ENCODE measurements around the gene HOXB6. TPM values are rescaled to one million over a fixed set of nuclear protein-coding genes. Genes with fewer than 3 reads are reported as not detected.

Gene HOXB6
- total and polyA plus RNA-seq, 12 donors: 1.7 to 23.1 (median 11.8) TPM

DNA sequence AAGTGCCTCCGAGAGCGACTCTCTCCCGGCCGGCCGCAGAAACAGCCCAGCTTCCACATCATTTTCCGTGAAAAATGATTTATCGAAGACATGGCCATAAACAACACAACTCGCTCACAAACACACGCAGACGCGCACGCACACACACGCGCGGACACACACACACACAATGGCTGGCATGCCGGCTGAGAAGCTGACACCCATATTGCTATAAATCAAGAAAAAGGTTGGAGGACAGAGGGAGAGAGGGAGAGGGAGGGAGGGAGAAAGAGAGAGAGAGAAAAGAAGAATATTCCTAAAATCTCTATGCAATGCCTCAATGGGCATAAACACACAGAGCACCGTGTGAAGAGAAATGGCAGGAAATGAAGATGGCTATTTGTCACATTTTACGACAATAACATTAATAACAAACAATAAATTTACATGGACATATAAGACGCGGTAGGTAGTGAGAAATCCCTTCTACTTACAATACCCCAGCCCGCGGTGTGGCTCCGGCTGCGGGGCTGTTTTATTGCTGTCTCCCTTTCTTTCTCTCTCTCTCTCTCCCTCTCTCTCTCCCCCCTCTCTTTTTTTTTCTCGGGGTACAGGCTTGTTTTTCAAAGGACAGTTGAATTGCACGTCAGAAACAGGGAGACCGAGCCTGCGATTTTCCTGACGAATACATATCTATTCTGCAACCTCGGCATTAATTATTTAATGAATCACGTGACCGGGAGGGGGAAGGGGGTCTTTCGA, 36.1 kb downstream of the HOXB6 start:
- no peak for DNase-seq
- H3K4me1 ChIP-seq (replicated peaks in 1 of 2): peaks cover 0 to 20% of the 10 kb centered on the region in 2 donors
- TF ChIP-seq, protein P1, sequence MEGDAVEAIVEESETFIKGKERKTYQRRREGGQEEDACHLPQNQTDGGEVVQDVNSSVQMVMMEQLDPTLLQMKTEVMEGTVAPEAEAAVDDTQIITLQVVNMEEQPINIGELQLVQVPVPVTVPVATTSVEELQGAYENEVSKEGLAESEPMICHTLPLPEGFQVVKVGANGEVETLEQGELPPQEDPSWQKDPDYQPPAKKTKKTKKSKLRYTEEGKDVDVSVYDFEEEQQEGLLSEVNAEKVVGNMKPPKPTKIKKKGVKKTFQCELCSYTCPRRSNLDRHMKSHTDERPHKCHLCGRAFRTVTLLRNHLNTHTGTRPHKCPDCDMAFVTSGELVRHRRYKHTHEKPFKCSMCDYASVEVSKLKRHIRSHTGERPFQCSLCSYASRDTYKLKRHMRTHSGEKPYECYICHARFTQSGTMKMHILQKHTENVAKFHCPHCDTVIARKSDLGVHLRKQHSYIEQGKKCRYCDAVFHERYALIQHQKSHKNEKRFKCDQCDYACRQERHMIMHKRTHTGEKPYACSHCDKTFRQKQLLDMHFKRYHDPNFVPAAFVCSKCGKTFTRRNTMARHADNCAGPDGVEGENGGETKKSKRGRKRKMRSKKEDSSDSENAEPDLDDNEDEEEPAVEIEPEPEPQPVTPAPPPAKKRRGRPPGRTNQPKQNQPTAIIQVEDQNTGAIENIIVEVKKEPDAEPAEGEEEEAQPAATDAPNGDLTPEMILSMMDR (IDR thresholded peaks at IDR 0.05): no peak
- no peak for TF ChIP-seq POLR2A (IDR thresholded peaks at IDR 0.05)
- intact Hi-C loops (cut with DNase I): no loop called here
- H3K36me3 ChIP-seq (replicated peaks in 1 of 2): no peaks in the 10 kb centered on the region
- 43 to 54% (median 47%) methylated on average over 33 of the region's 33 CpGs for WGBS, 4 donors
- H3K27me3 ChIP-seq: no peaks in the 10 kb centered on the region
- no peaks in the 10 kb centered on the region for H3K9me3 ChIP-seq (replicated peaks in 1 of 3)
- H3K27ac ChIP-seq: peak overlapping the region in 2 of 5 donors; percentile 23 to 26
- peak overlapping the region in 1 of 4 donors; percentile 13 for H3K4me3 ChIP-seq

DNA sequence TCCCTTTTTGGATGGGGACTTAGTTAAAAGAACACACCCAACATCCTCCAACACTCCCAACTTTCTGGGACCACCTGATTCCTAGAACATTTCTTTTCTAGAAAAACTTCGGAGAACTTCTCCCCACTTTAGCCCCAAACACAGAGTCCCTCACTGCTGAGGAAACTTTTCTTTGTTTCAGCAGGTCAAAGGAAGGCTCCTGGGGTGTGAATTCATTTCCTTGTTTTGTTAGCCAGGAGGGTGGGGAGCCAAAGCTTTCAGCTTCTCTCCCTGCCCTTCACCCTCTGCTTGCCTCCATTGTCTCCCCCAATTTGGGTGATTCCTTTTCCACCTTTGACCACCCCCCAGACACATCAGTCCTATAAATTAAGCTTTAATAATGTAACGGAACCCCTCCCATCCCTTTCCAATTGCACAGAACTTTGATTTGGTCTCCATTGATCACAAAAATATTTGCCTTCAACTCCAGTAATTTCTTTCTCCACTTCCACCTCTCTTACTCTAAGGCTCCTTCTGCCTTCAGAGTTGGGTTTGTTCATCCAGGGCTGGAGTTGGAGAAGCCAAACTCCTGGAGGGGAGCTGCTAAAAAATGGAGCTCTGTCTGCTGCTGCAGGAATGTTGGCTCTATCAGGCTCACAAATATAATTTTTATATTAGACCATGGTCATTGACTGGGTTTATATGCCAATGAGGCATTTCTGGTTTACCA, 37.0 kb downstream of the HOXB6 start:
- Histone ChIP-seq H3K36me3 (replicated peaks in 1 of 2) (no peaks in the 10 kb centered on the region), H3K4me1 (replicated peaks in 1 of 2) (peaks cover 0 to 26% of the 10 kb centered on the region in 2 donors), H3K9me3 (replicated peaks in 1 of 3) (no peaks in the 10 kb centered on the region), H3K27ac (peak overlapping the region in 1 of 5 donors; percentile 26), H3K27me3 (no peaks in the 10 kb centered on the region), H3K4me3 (peak overlapping the region in 1 of 4 donors; percentile 13)
- intact Hi-C loops (cut with DNase I): no loop called here
- TF ChIP-seq, protein P1 (IDR thresholded peaks at IDR 0.05): no peak
- TF ChIP-seq POLR2A (IDR thresholded peaks at IDR 0.05): no peak
- 54 to 83% (median 77%) methylated on average over 2 of the region's 2 CpGs for WGBS, 4 donors
- no peak for DNase-seq

GRCh38 chr17:48567209-48567608, 37.6 kb downstream of the HOXB6 start:
- Histone ChIP-seq H3K9me3 (replicated peaks in 1 of 3) (no peaks in the 10 kb centered on the region), H3K27me3 (no peaks in the 10 kb centered on the region), H3K4me1 (replicated peaks in 1 of 2) (peaks cover 0 to 21% of the 10 kb centered on the region in 2 donors), H3K27ac (no peak overlapping the region), H3K4me3 (no peak overlapping the region), H3K36me3 (replicated peaks in 1 of 2) (no peaks in the 10 kb centered on the region)
- no peak for DNase-seq
- 78 to 86% (median 84%) methylated on average over 5 to 6 of the region's 6 CpGs for WGBS, 4 donors
- TF ChIP-seq, protein P1 (IDR thresholded peaks at IDR 0.05): no peak
- no peak for TF ChIP-seq POLR2A (IDR thresholded peaks at IDR 0.05)
- intact Hi-C loops (cut with DNase I): no loop called here

DNA sequence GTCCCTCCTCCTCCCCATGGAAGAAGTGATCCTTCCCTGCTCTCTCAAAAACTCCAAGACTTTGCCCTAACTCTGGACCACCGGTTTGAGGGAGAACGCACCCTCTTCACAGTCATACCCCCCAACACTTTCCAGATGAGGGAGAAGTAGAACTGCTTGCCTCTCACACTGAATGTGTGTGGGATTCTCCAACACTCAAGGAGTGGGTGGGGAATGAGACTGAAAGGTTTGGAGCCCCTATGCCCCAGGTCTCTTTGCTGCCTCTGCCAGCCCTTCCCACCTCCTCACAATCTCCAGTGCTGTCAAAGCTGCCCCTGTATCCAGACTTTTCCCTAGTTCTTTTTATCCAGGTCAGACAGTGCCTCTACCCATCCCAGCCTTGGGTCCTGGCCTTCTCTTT, 38.1 kb downstream of the HOXB6 start:
- Histone ChIP-seq H3K27me3 (no peaks in the 10 kb centered on the region), H3K27ac (peak overlapping the region in 1 of 5 donors; percentile 27), H3K4me1 (replicated peaks in 1 of 2) (peaks cover 0 to 18% of the 10 kb centered on the region in 2 donors)

More for the DNA sequence above, 38.1 kb downstream of the HOXB6 start:
- intact Hi-C loops (cut with DNase I): no loop called here
- DNase-seq: no peak
- H3K9me3 ChIP-seq (replicated peaks in 1 of 3): no peaks in the 10 kb centered on the region
- no peak for TF ChIP-seq POLR2A (IDR thresholded peaks at IDR 0.05)
- TF ChIP-seq, protein P1 (IDR thresholded peaks at IDR 0.05): no peak
- H3K4me3 ChIP-seq: no peak overlapping the region
- 50 to 75% (median 53%) methylated on average over 2 of the region's 2 CpGs for WGBS, 4 donors
- H3K36me3 ChIP-seq (replicated peaks in 1 of 2): no peaks in the 10 kb centered on the region

Data from adrenal gland (tissue), 12 donors.